Islet precursor cell (in vitro differentiated cells): Measurements from ENCODE around the gene SERPINA9.
"Not testable (repeated sequence)": the region's sequence is repeated elsewhere in the genome, so short reads cannot be mapped to it uniquely, and the experiment has no call there.

Source experiments
- DNase-seq: peaks from one replicate; pipeline ENCODE4 v3.0.0-alpha.2; 2018

SERPINA9 gene

GRCh38 chr14:94421316-94421715 is 54.7 kb downstream of the SERPINA9 start:
- no peak for DNase-seq

GRCh38 chr14:94417497-94418205 is 58.3 kb downstream of the SERPINA9 start:
- DNase-seq, result not testable (repeated sequence)
